Neural crest cell (in vitro differentiated cells): ENCODE data around the gene TGFB2. TPM values are rescaled to one million over a fixed set of nuclear protein-coding genes. Genes with fewer than 3 reads are reported as not detected.

Experiments used
- DNase-seq: peaks from one replicate; pipeline ENCODE4 v3.0.0; 2021; ENCODE audit warnings: low read depth, mixed read lengths, low spot score
- H3K27ac Mint-ChIP-seq: one replicate; pipeline ENCODE4 v1.8.0; 2021; ENCODE audit warnings: mild to moderate bottlenecking, mixed read lengths; ENCODE audit not compliant: unreplicated experiment
- H3K27me3 Mint-ChIP-seq: 2 replicates; pipeline ENCODE4 v1.8.0; 2021; ENCODE audit warnings: low read depth, mild to moderate bottlenecking, mixed read lengths
- H3K36me3 Mint-ChIP-seq: 2 replicates; pipeline ENCODE4 v1.8.0; 2021; ENCODE audit warnings: low read depth, mild to moderate bottlenecking, mixed read lengths
- H3K4me1 Mint-ChIP-seq: 2 replicates; pipeline ENCODE4 v1.8.0; 2021; ENCODE audit warnings: mixed read lengths
- H3K4me3 Mint-ChIP-seq: one replicate; pipeline ENCODE4 v1.8.0; 2021; ENCODE audit warnings: mild to moderate bottlenecking, mixed read lengths
- H3K9me3 Mint-ChIP-seq: 2 replicates; pipeline ENCODE4 v1.8.0; 2021; ENCODE audit warnings: mixed read lengths
- CTCF ChIP-seq: fragments of 200-600 bp; sonication (generic); conservative IDR thresholded peaks from 2 replicates; pipeline ENCODE4 v1.5.0; 2021; ENCODE audit warnings: antibody characterized with exemption, mild to moderate bottlenecking
- total RNA-seq: library from RNA; stranded (reverse); gene quantifications from 2 replicates; pipeline ENCODE4 v1.2.1, GENCODE V29; 2021

TGFB2 gene
- total RNA-seq, 1 donor from 2014 or later, result 11.4 TPM

- Mint-ChIP-seq H3K27me3 (no peaks in the 10 kb centered on the region), H3K4me3 (no peak overlapping the region), H3K27ac (no peak overlapping the region), H3K4me1 (peaks cover 15% of the 10 kb centered on the region), H3K9me3 (no peaks in the 10 kb centered on the region), H3K36me3 (no peaks in the 10 kb centered on the region)
- no peak for DNase-seq
- TF ChIP-seq CTCF, result no peak
These were observed 17.4 kb downstream of the TGFB2 start for GRCh38 chr1:218362418-218363076.

GRCh38 chr1:218363141-218363540 lies 18.0 kb downstream of the TGFB2 start:
- H3K36me3 Mint-ChIP-seq, result no peaks in the 10 kb centered on the region
- TF ChIP-seq CTCF, result no peak
- no peak for DNase-seq
- H3K9me3 Mint-ChIP-seq, result no peaks in the 10 kb centered on the region
- no peak overlapping the region for H3K4me3 Mint-ChIP-seq
- H3K4me1 Mint-ChIP-seq, result peaks cover 15% of the 10 kb centered on the region
- H3K27ac Mint-ChIP-seq, result no peak overlapping the region
- no peaks in the 10 kb centered on the region for H3K27me3 Mint-ChIP-seq

GRCh38 chr1:218364028-218364710 lies 19.0 kb downstream of the TGFB2 start:
- Mint-ChIP-seq H3K27ac (no peak overlapping the region), H3K4me3 (no peak overlapping the region), H3K36me3 (peaks cover 3% of the 10 kb centered on the region), H3K27me3 (no peaks in the 10 kb centered on the region), H3K4me1 (peaks cover 15% of the 10 kb centered on the region), H3K9me3 (no peaks in the 10 kb centered on the region)
- no peak for TF ChIP-seq CTCF
- DNase-seq, result no peak

GRCh38 chr1:218365226-218365999 lies 20.3 kb downstream of the TGFB2 start:
- H3K9me3 Mint-ChIP-seq, result no peaks in the 10 kb centered on the region
- no peaks in the 10 kb centered on the region for H3K27me3 Mint-ChIP-seq
- peaks cover 25% of the 10 kb centered on the region for H3K4me1 Mint-ChIP-seq
- H3K27ac Mint-ChIP-seq, result no peak overlapping the region
- no peak overlapping the region for H3K4me3 Mint-ChIP-seq
- TF ChIP-seq CTCF, result no peak
- H3K36me3 Mint-ChIP-seq, result peaks cover 6% of the 10 kb centered on the region
- DNase-seq, result no peak

GRCh38 chr1:218366322-218367052 lies 21.4 kb downstream of the TGFB2 start:
- Mint-ChIP-seq H3K27me3 (no peaks in the 10 kb centered on the region), H3K9me3 (no peaks in the 10 kb centered on the region), H3K27ac (no peak overlapping the region), H3K4me3 (no peak overlapping the region), H3K4me1 (peaks cover 27% of the 10 kb centered on the region), H3K36me3 (peaks cover 6% of the 10 kb centered on the region)
- no peak for DNase-seq
- TF ChIP-seq CTCF, result no peak
